ENCODE results near the gene PUS7.

DNA sequence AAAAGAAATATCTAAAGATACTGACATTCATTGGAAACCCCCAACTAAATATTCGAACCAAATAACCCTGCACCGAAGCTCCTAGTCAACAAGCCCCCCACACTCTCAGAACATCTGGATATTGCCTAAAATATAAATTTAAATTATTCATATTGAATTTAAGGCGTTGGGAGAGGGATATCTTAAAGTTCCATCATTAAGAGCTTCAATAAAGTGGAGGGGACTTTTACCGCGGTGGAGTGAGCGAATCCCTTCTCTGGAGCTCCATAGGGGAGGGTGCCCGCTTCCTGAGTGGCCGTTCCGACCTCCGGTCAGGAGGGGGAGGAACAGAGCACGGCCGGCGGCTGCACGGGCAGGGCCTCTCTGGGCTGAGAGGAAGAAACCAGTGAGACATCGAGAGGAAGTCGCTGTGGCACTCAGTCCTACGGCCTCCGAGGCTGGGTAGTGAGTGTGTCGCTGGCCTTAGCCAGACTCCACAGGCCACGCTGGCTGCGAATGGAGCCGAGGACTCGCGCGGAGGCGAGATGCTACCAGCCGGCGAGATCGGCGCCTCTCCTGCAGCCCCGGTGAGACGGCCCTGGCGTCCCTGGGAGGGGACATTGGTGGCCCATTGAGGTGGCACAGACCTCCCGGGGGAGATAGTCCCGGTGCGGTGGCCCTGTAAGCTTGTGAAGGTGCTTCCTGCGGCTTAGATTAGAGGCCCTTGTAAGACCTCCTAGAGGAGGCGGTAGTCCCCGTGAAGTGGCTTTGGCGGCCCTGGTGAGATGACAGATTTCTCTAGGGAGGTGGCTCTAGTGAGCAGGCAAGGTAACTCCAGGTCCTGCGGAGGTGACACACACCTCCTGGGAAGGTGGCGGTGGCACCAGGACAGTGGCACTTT, 10.0 kb upstream of the PUS7 start, which contains the start of gene RINT1:
- TF ChIP-seq, protein P1, sequence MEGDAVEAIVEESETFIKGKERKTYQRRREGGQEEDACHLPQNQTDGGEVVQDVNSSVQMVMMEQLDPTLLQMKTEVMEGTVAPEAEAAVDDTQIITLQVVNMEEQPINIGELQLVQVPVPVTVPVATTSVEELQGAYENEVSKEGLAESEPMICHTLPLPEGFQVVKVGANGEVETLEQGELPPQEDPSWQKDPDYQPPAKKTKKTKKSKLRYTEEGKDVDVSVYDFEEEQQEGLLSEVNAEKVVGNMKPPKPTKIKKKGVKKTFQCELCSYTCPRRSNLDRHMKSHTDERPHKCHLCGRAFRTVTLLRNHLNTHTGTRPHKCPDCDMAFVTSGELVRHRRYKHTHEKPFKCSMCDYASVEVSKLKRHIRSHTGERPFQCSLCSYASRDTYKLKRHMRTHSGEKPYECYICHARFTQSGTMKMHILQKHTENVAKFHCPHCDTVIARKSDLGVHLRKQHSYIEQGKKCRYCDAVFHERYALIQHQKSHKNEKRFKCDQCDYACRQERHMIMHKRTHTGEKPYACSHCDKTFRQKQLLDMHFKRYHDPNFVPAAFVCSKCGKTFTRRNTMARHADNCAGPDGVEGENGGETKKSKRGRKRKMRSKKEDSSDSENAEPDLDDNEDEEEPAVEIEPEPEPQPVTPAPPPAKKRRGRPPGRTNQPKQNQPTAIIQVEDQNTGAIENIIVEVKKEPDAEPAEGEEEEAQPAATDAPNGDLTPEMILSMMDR (IDR thresholded peaks at IDR 0.05; ENCODE audit: low read length) = peak; percentile 92
- TF ChIP-seq EZH2phosphoT487 (IDR thresholded peaks at IDR 0.05; ENCODE audit: low read length) = no peak
- no peak for TF ChIP-seq EZH2 (optimal IDR thresholded peaks at IDR 0.05; ENCODE audit: low read depth, low read length)

Measured in MM.1S (cell line).